Fibroblast of pulmonary artery (primary cell): Measurements from ENCODE around the gene GNB4.

Experiments used
- DNase-seq: peaks from one replicate; pipeline ENCODE4 v3.0.0-alpha.2; 2010; ENCODE audit warnings: low read depth
- H3K4me3 ChIP-seq: replicated peaks from 2 replicates; pipeline ENCODE4 v1.5.1; 2011; ENCODE audit warnings: low read depth, mild to moderate bottlenecking, control low read depth, low read length, moderate library complexity
- TF ChIP-seq, protein P1 (sequence below): IDR thresholded peaks from 2 replicates; pipeline ENCODE4 v1.5.1; 2011; ENCODE audit warnings: mild to moderate bottlenecking, control low read depth, low read length, inconsistent platforms; ENCODE audit errors: missing control alignments

GNB4 gene

DNA sequence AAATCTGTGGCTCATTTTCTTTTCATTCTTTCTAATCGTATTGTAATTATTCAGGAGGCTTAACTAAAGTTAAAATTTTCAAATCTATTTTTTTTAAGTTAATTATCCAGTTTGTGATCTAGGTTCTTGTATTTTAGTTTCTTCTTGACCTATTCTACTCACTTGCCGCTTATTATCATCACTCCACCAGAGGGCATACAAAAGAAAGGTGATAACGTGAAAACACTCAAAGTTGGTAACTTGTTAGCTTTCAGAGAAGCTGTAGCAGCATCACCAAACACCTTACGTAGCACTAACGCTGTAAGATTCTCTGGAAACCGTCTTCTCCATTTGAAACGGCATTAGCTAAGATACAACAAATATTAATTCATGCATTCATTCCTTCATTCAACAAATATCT, 4.8 kb downstream of the GNB4 start:
- DNase-seq = peak; percentile 58
- H3K4me3 ChIP-seq = no peak overlapping the region
- TF ChIP-seq, protein P1, sequence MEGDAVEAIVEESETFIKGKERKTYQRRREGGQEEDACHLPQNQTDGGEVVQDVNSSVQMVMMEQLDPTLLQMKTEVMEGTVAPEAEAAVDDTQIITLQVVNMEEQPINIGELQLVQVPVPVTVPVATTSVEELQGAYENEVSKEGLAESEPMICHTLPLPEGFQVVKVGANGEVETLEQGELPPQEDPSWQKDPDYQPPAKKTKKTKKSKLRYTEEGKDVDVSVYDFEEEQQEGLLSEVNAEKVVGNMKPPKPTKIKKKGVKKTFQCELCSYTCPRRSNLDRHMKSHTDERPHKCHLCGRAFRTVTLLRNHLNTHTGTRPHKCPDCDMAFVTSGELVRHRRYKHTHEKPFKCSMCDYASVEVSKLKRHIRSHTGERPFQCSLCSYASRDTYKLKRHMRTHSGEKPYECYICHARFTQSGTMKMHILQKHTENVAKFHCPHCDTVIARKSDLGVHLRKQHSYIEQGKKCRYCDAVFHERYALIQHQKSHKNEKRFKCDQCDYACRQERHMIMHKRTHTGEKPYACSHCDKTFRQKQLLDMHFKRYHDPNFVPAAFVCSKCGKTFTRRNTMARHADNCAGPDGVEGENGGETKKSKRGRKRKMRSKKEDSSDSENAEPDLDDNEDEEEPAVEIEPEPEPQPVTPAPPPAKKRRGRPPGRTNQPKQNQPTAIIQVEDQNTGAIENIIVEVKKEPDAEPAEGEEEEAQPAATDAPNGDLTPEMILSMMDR = peak; percentile 41

DNA sequence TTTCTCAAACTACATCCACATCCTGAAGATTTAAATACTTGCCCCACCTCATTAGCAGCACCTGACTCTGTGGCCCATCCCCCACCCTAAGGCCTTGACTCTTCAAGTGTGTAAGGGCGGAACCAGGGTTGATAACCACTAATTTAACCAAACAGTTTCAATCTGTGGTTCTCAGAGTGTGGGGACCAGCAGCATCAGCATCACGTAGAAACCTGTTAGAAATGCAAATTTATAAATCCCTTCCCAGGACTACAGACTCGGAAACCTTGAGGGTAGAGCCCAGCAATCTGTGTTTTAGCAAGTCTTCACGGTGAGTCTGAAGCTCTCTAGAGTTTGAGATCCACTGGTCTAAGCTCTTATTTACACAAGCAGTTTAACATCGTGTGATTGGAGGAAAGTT, 12.4 kb downstream of the GNB4 start:
- H3K4me3 ChIP-seq = no peak overlapping the region
- no peak for DNase-seq
- TF ChIP-seq, protein P1 = no peak

DNA sequence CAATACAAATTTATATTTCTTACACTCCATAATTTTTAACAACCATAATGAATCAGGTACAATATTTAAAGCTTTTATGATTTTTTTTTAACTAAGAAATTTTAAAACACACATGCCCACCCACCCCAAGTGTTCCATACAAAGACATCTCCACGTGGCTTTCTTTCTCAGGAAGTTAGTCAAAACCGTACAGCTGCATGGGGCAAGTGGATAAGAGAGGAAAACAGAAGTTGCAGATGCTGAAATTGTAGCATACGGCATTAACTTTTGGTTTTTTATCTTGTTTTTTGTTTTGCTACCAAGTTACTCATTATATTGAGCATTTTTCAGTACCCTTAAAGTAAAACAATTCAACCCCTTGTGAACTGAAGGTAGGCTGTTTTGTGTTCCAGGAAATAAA, 14.8 kb downstream of the GNB4 start:
- H3K4me3 ChIP-seq = no peak overlapping the region
- no peak for DNase-seq
- TF ChIP-seq, protein P1 = no peak

DNA sequence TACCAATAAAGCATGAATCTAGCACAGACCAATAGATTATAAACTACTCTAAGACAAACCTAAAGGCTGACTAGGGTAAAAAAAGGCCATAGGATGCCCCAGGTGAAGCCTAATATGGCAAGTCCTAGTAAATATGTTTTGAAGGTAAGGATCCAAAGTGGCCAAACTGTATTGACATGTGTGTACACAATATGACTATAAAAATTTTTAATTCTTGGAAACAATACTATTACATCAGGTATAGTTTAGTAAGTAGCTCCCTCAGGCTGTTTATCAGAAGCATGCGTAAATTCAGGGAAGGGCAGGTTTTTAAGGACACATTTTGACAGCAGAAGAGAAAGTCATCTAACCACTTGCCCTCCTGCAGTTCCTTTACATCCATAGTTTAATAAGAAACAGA, 18.8 kb downstream of the GNB4 start:
- H3K4me3 ChIP-seq = no peak overlapping the region
- TF ChIP-seq, protein P1 = no peak
- DNase-seq = no peak

DNA sequence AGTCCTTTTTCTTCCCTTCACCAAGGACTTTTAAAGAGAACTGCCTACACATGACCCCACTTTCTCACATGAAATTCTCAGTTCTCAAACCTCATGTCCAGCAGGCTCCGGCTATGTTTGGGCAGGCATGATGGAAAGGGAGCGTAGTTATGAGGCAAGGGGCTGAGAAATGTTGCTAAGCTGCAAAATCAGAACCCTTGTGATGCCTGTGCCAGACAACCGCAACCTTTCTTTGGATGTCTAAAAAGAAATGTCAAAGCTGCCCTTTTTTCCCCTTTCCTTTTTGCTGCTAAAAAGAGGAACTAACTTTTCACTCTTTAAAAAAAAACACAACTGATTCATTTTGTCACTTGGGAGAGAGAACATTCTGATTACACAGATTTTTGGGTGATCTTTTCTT, 19.2 kb downstream of the GNB4 start:
- no peak overlapping the region for H3K4me3 ChIP-seq
- TF ChIP-seq, protein P1 = no peak
- DNase-seq = no peak

DNA sequence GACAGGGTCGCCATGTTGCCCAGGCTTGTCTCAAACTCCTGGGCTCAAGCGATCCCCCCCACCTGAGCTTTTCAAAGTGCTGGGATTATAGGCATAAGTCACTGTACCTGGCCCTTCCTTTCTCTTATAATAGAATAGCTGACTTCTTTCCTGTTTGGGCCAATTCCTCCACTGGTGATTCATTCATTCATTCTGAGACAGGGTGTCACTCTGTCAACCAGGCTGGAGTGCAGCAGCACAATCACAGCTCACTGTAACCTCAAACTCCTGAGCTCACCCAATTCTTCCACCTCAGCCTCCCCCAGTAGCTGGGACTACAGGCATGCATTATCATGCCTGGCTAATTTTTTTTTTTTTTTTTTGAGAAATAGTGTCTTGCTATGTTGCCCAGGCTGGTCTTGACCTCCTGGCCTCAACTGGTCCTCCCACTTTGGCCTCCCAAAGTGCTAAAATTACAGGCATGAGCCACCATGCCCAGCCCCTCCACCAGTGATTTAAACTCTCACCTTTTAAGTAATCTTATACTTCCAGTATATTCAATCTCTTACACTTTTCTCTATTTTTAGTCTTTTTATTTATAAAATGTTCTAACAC, 20.9 kb downstream of the GNB4 start:
- TF ChIP-seq, protein P1 = no peak
- no peak overlapping the region for H3K4me3 ChIP-seq
- DNase-seq = no peak

DNA sequence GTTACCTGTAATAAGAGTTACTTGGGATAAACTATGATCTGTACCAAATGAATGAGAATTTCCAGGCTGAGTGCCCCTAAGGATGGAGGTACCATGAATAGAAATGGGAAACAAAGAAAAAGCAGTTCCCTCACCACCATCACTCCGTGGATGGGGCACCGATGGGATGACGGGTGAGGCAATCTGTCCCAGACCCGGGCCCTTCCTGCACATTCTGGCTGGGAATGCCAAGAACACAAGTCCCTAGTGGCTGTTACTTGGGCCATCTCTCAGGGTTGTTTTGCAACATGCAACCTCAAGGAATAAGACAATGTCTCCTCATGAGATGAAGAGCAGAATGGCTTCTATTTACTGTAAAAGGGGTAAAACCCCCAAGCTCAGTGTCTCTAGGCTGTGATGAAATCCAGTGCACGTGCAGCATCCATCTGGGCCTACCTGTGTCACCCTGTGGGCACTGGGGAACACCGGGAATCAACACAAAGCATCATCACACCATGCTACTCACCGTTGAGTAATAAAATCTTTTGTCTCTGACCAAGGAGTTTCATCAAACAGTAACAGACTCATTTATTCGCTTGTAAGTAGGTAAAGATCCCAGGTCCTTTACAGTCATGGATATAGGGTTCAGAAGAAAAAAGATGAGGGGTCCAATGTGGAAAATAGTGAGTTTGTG, 22.3 kb downstream of the GNB4 start:
- DNase-seq = no peak
- no peak overlapping the region for H3K4me3 ChIP-seq
- TF ChIP-seq, protein P1 = no peak
